Suprapubic skin (tissue), 4 donors: Measurements from ENCODE around the gene PCSK2. TPM values are rescaled to one million over a fixed set of nuclear protein-coding genes. Genes with fewer than 3 reads are reported as not detected.

Experiments used
- DNase-seq, 2 donors: peaks; one replicate each; pipeline ENCODE4 v3.0.0-alpha.2; 2019; ENCODE audit warnings: low spot score in 2 of 2
- H3K27ac ChIP-seq: fragments of 200-600 bp; sonication (generic); one replicate; pipeline ENCODE4 v1.5.1; 2019
- H3K27me3 ChIP-seq: fragments of 200-600 bp; sonication (generic); one replicate; pipeline ENCODE4 v1.5.1; 2019
- H3K36me3 ChIP-seq: fragments of 200-600 bp; sonication (generic); one replicate; pipeline ENCODE4 v1.5.1; 2019
- H3K4me1 ChIP-seq: fragments of 200-600 bp; sonication (generic); one replicate; pipeline ENCODE4 v1.5.1; 2019
- H3K4me3 ChIP-seq: fragments of 200-600 bp; sonication (generic); one replicate; pipeline ENCODE4 v1.5.1; 2019; ENCODE audit warnings: mild to moderate bottlenecking
- H3K9me3 ChIP-seq: fragments of 200-600 bp; sonication (generic); one replicate; pipeline ENCODE4 v1.5.1; 2019
- CTCF ChIP-seq, 2 donors: fragments of 200-600 bp in 1 of 2; fragments of 450-650 bp in 1 of 2; sonication (generic) in 1 of 2; IDR thresholded peaks; one replicate each; pipeline ENCODE4 v1.5.1; 2016 to 2019; ENCODE audit warnings: antibody characterized with exemption in 2 of 2, mild to moderate bottlenecking in 1 of 2, moderate library complexity in 1 of 2
- EP300 ChIP-seq: sonication (generic); formaldehyde crosslinking; IDR thresholded peaks from one replicate; pipeline ENCODE4 v1.6.1; 2017; ENCODE audit warnings: antibody characterized with exemption
- POLR2A ChIP-seq, 2 donors: fragments of 450-650 bp; IDR thresholded peaks; one replicate each; pipeline ENCODE4 v1.6.1; 2017; ENCODE audit warnings: antibody characterized with exemption in 2 of 2, mild to moderate bottlenecking in 2 of 2, moderate library complexity in 2 of 2
- POLR2AphosphoS5 ChIP-seq, 3 donors: sonication (generic); formaldehyde crosslinking; IDR thresholded peaks; one replicate each; pipeline ENCODE4 v1.6.1; 2017; ENCODE audit warnings: antibody characterized with exemption in 3 of 3
- WGBS: methylation state at CpG from one replicate; pipeline ENCODE4 v1.1.5; 2018; 5-methylcytosine and 5-hydroxymethylcytosine counted together
- total RNA-seq, 4 donors: library from RNA; depleted of rRNA; stranded (reverse); fragments of >200 nt; gene quantifications; one replicate each; pipeline ENCODE4 v1.1.0, GENCODE V29; 2016

Gene PCSK2
- total RNA-seq, 4 donors from 2014 or later = 5.2 to 23.1 (median 12.9) TPM

DNA sequence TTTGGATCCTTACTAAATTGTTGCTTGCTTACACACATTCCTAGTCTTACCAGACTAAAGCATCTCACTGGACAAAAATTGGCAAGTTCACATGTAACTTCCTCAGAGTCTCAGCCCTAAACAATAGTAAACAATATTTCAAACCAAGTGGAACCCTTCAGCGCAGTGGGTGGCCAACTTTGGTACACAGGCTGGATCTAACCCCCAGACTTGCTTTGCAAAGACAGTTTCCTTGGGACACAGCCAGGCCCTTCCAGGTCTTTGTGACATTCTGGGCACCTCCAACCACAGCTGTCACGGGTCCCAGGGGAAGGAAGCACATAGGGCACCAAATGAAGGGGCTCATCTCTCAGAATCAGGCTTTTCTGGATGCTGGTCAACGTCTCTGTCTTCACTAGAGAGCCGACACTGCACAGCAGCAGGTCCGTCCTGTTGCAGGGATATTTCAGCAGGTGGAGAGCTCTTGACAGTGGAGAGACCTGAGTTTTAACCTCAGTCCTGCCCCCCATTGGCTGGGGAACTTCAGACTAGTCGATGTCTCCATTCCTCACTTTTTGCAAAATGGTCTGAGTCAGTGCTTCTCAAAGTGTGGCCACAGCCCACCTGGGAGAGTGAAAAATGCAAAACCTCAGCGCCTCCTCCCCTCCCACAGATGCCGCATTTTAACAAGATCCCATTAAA is 212.9 kb downstream of the PCSK2 start:
- DNase-seq = no peak
- 78% methylated on average over 5 of the region's 8 CpGs for WGBS
- no peaks in the 10 kb centered on the region for H3K4me1 ChIP-seq
- TF ChIP-seq POLR2AphosphoS5 (IDR thresholded peaks at IDR 0.05) (no peak), CTCF (IDR thresholded peaks at IDR 0.05) (no peak), EP300 (no peak), POLR2A (IDR thresholded peaks at IDR 0.05) (no peak)
- H3K4me3 ChIP-seq = no peak overlapping the region
- no peak overlapping the region for H3K27ac ChIP-seq
- H3K36me3 ChIP-seq = no peaks in the 10 kb centered on the region
- peaks cover 33% of the 10 kb centered on the region for H3K27me3 ChIP-seq
- no peaks in the 10 kb centered on the region for H3K9me3 ChIP-seq

DNA sequence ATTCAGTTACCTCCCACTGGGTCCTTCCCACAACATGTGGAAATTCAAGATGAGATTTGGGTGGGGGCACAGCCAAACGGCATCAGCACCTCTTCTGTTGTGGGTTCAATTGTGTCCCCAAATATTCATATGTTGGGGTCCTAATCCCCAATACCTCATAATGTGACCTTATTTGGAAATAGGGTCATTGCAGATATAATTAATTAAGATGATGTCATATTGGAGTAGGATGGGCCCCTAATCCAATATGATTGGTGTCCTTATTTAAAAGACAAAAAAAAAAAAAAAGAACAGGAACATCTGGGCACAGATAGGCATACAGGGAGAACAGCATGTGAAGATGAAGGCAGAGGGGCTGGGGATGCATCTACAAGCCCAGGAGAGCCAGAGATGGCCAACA is 214.9 kb downstream of the PCSK2 start:
- WGBS = 75% methylated on average over 1 of the region's 1 CpG
- no peak for DNase-seq
- H3K36me3 ChIP-seq = no peaks in the 10 kb centered on the region
- H3K9me3 ChIP-seq = no peaks in the 10 kb centered on the region
- H3K27me3 ChIP-seq = peaks cover 33% of the 10 kb centered on the region
- no peak overlapping the region for H3K27ac ChIP-seq
- TF ChIP-seq POLR2A (IDR thresholded peaks at IDR 0.05) = no peak
- no peak for TF ChIP-seq CTCF (IDR thresholded peaks at IDR 0.05)
- no peak for TF ChIP-seq EP300
- TF ChIP-seq POLR2AphosphoS5 (IDR thresholded peaks at IDR 0.05) = no peak
- H3K4me3 ChIP-seq = no peak overlapping the region
- no peaks in the 10 kb centered on the region for H3K4me1 ChIP-seq

DNA sequence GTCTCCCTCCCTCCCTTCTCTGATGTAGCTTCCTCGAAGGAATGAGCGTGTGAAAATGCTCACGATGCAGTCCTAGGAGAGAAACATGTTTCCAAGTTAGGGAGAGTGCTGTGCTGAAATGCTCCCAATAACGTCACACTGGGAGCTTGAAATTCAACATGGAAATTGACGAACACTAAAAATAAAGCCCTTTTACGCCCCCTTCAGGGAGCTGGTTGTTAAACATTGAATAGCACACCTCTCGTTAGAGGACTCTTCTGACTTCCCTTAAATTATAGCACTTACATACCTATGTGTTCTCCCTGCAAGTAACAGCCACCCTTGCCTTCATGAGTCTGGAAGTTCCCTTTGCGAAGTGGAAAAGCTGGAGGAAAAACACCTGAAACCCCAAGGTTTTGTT is 215.7 kb downstream of the PCSK2 start:
- peaks cover 33% of the 10 kb centered on the region for H3K27me3 ChIP-seq
- no peaks in the 10 kb centered on the region for H3K9me3 ChIP-seq
- H3K4me1 ChIP-seq = no peaks in the 10 kb centered on the region
- DNase-seq = no peak
- no peak overlapping the region for H3K4me3 ChIP-seq
- WGBS = 43% methylated on average over 8 of the region's 8 CpGs
- H3K27ac ChIP-seq = no peak overlapping the region
- TF ChIP-seq EP300 (no peak), CTCF (IDR thresholded peaks at IDR 0.05) (no peak), POLR2A (IDR thresholded peaks at IDR 0.05) (no peak), POLR2AphosphoS5 (IDR thresholded peaks at IDR 0.05) (no peak)
- H3K36me3 ChIP-seq = no peaks in the 10 kb centered on the region

- Histone ChIP-seq H3K27ac (no peak overlapping the region), H3K27me3 (peaks cover 33% of the 10 kb centered on the region), H3K36me3 (no peaks in the 10 kb centered on the region), H3K4me3 (no peak overlapping the region), H3K9me3 (no peaks in the 10 kb centered on the region), H3K4me1 (no peaks in the 10 kb centered on the region)
- 80% methylated on average over 9 of the region's 11 CpGs for WGBS
- no peak for DNase-seq
- TF ChIP-seq CTCF (IDR thresholded peaks at IDR 0.05) (no peak), POLR2A (IDR thresholded peaks at IDR 0.05) (no peak), EP300 (no peak), POLR2AphosphoS5 (IDR thresholded peaks at IDR 0.05) (no peak)
These were observed 216.5 kb downstream of the PCSK2 start for GRCh38 chr20:17443131-17443858.

DNA sequence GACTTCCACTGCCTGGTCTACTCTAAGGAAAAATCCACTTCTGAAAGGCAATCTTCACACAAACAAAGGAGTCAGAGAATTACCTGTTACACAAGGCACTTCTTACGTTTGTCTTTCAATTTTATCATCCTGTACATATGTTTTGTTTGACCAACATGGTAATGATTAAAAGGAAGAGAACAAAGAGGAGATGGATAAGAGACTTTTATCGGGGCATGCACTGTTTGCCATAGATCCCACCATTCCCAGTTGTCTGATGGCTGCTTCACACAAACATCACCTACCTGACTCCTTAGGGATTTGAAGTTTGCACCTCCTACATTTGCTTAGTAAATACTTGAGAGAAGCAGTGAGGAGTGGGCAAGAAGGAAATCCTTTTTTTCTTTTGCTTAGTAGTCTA is 217.3 kb downstream of the PCSK2 start:
- no peak overlapping the region for H3K4me3 ChIP-seq
- peaks cover 33% of the 10 kb centered on the region for H3K27me3 ChIP-seq
- H3K4me1 ChIP-seq = no peaks in the 10 kb centered on the region
- WGBS = 53% methylated on average over 2 of the region's 2 CpGs
- no peaks in the 10 kb centered on the region for H3K9me3 ChIP-seq
- DNase-seq = no peak
- no peak for TF ChIP-seq CTCF (IDR thresholded peaks at IDR 0.05)
- TF ChIP-seq POLR2A (IDR thresholded peaks at IDR 0.05) = no peak
- TF ChIP-seq POLR2AphosphoS5 (IDR thresholded peaks at IDR 0.05) = no peak
- TF ChIP-seq EP300 = no peak
- H3K27ac ChIP-seq = no peak overlapping the region
- H3K36me3 ChIP-seq = no peaks in the 10 kb centered on the region
